A549 (cell line): Measurements from ENCODE around the gene PRTN3. TPM values are rescaled to one million over a fixed set of nuclear protein-coding genes. Genes with fewer than 3 reads are reported as not detected.

Experiments used
- ATAC-seq, 2 experiments: fragments of 200-7000 bp in 1 of 2; fragments of >200 bp in 1 of 2; cut with Nextera tagmentation in 1 of 2; cut with Tn5 transposase in 1 of 2; 3 replicates each; pipeline versions ENCODE4 v1.8.0 to v1.9.1; 2018 to 2020; ENCODE audit warnings: mild to moderate bottlenecking in 1 of 2, moderate library complexity in 1 of 2
- CTCF ChIA-PET: fragments of 300-600 bp; sonication (Branson Sonifier 250); formaldehyde crosslinking; extraction: SDS; loops from one replicate; lab custom pipeline; 2021; ENCODE audit warnings: antibody characterized with exemption, inconsistent platforms; lab: Yijun Ruan, JAX
- POLR2A ChIA-PET: fragments of 350-600 bp; formaldehyde crosslinking; extraction: SDS; loops from one replicate; lab custom pipeline; 2021; ENCODE audit warnings: antibody characterized with exemption, inconsistent platforms; lab: Yijun Ruan, JAX
- DNase-seq, 2 experiments: peaks; one replicate each; pipeline versions ENCODE4 v3.0.0 to v3.0.0-alpha.2; 2011 to 2016; ENCODE audit warnings: low read depth in 1 of 2, low spot score in 1 of 2
- FAIRE-seq: peaks from 2 replicates; lab custom pipeline; 2011; peaks lifted over from hg19 to GRCh38; lab: Jason Lieb, UNC
- H3K27ac ChIP-seq, 2 experiments: fragments of >200 bp; sonication (Bioruptor Twin); formaldehyde crosslinking; 3 replicates each; pipeline ENCODE4 v1.5.1; 2016 to 2017
- H3K4me1 ChIP-seq: fragments of >200 bp; sonication (Bioruptor Twin); formaldehyde crosslinking; 3 replicates; pipeline ENCODE4 v1.6.1; 2016
- H3K4me2 ChIP-seq: fragments of >200 bp; sonication (Bioruptor Twin); formaldehyde crosslinking; 3 replicates; pipeline ENCODE4 v1.6.1; 2016
- H3K4me3 ChIP-seq: fragments of >200 bp; sonication (Bioruptor Twin); formaldehyde crosslinking; 3 replicates; pipeline ENCODE4 v1.5.1; 2016
- H3K9me3 ChIP-seq: fragments of >200 bp; sonication (Bioruptor Twin); formaldehyde crosslinking; 3 replicates; pipeline ENCODE4 v1.6.1; 2016
- CTCF ChIP-seq: fragments of >200 bp; sonication (Bioruptor Twin); formaldehyde crosslinking; IDR thresholded peaks from 3 replicates; pipeline ENCODE4 v1.5.1; 2016
- EHF ChIP-seq: fragments of 250-450 bp; sonication (Bioruptor Pico); IDR thresholded peaks from 2 replicates; pipeline ENCODE4 v1.5.0; 2020; ENCODE audit warnings: mild to moderate bottlenecking
- EP300 ChIP-seq, 2 experiments: fragments of >200 bp; sonication (Bioruptor Twin); formaldehyde crosslinking; IDR thresholded peaks; 2 replicates in 1 of 2; 3 replicates in 1 of 2; pipeline ENCODE4 v1.6.1; 2016 to 2017
- ESRRA ChIP-seq: fragments of 150-350 bp; IDR thresholded peaks from 2 replicates; pipeline ENCODE4 v1.6.1; 2014; ENCODE audit warnings: mild to moderate bottlenecking, low read length, borderline replicate concordance
- FOXS1 ChIP-seq: fragments of 250-450 bp; sonication (Bioruptor Pico); IDR thresholded peaks from 2 replicates; pipeline ENCODE4 v1.5.0; 2020; ENCODE audit warnings: mild to moderate bottlenecking, moderate library complexity
- GATA3 ChIP-seq: IDR thresholded peaks from 2 replicates; pipeline ENCODE4 v1.6.1; 2012; ENCODE audit warnings: borderline replicate concordance
- HDAC2 ChIP-seq: fragments of 200-600 bp; sonication (generic); IDR thresholded peaks from 2 replicates; pipeline ENCODE4 v1.6.1; 2016
- HOXA7 ChIP-seq: fragments of 250-450 bp; sonication (Bioruptor Pico); IDR thresholded peaks from 2 replicates; pipeline ENCODE4 v1.5.0; 2020; ENCODE audit warnings: mild to moderate bottlenecking, moderate library complexity
- HOXB5 ChIP-seq: fragments of 250-450 bp; sonication (Bioruptor Pico); IDR thresholded peaks from 2 replicates; pipeline ENCODE4 v1.5.0; 2020; ENCODE audit warnings: mild to moderate bottlenecking, moderate library complexity
- JUN ChIP-seq, 2 experiments: fragments of >200 bp; sonication (Bioruptor Twin); formaldehyde crosslinking; IDR thresholded peaks; 2 replicates in 1 of 2; 3 replicates in 1 of 2; pipeline ENCODE4 v1.6.1; 2016 to 2017
- KDM1A ChIP-seq: fragments of 200-600 bp; sonication (generic); IDR thresholded peaks from 2 replicates; pipeline ENCODE4 v1.6.1; 2016; ENCODE audit warnings: low read depth, mild to moderate bottlenecking
- KDM5A ChIP-seq: fragments of 200-600 bp; sonication (generic); IDR thresholded peaks from 2 replicates; pipeline ENCODE4 v1.6.1; 2016; ENCODE audit warnings: antibody characterized with exemption, mild to moderate bottlenecking
- MYC ChIP-seq: IDR thresholded peaks from 2 replicates; pipeline ENCODE4 v1.6.1; 2012; ENCODE audit warnings: mild to moderate bottlenecking, inconsistent platforms, low read length, improper control_type of control experiment, borderline replicate concordance
- NPAS2 ChIP-seq: fragments of 250-450 bp; sonication (Bioruptor Pico); IDR thresholded peaks from 2 replicates; pipeline ENCODE4 v1.8.0; 2022; ENCODE audit warnings: mild to moderate bottlenecking, moderate library complexity, borderline replicate concordance
- NR3C1 ChIP-seq: fragments of >200 bp; sonication (Bioruptor Twin); formaldehyde crosslinking; IDR thresholded peaks from 3 replicates; pipeline ENCODE4 v1.6.1; 2017
- POLR2A ChIP-seq: IDR thresholded peaks from 2 replicates; pipeline ENCODE4 v1.6.1; 2012; ENCODE audit warnings: mild to moderate bottlenecking, low read length
- RARB ChIP-seq: fragments of 250-450 bp; sonication (Bioruptor Pico); IDR thresholded peaks from 2 replicates; pipeline ENCODE4 v1.8.0; 2021; ENCODE audit warnings: mild to moderate bottlenecking, moderate library complexity
- RNF2 ChIP-seq: fragments of 200-600 bp; sonication (generic); IDR thresholded peaks from 2 replicates; pipeline ENCODE4 v1.6.1; 2016; ENCODE audit warnings: low read depth, mild to moderate bottlenecking, antibody characterized with exemption, moderate library complexity, borderline replicate concordance
- ZC3H11A ChIP-seq: fragments of 450-650 bp; IDR thresholded peaks from 2 replicates; pipeline ENCODE4 v1.6.1; 2014; ENCODE audit warnings: antibody characterized with exemption, mild to moderate bottlenecking
- WGBS: methylation state at CpG from one replicate; pipeline ENCODE4 v1.1.6; 2017; ENCODE audit errors: missing lambda C conversion rate; 5-methylcytosine and 5-hydroxymethylcytosine counted together
- polyA plus RNA-seq, 4 experiments: library from polyadenylated mRNA; depleted of rRNA in 3 of 4; stranded (reverse); fragments of >200 nt; fragmentation: RNase III in 1 of 4; extraction: RNeasy Plus Mini Kit Qiagen cat#74134 plus additional on column Dnase treatment in 1 of 4; gene quantifications; 2 replicates in 3 of 4; 3 replicates in 1 of 4; pipeline ENCODE4 v1.2.3, GENCODE V29; 2011 to 2017
- TF ChIP-seq, protein P1 (sequence below): fragments of 150-350 bp; IDR thresholded peaks from 2 replicates; pipeline ENCODE4 v1.6.1; 2014; ENCODE audit warnings: low read depth, mild to moderate bottlenecking, low read length
- TF ChIP-seq, protein P2 (sequence below): fragments of 250-450 bp; sonication (Bioruptor Pico); IDR thresholded peaks from 2 replicates; pipeline ENCODE4 v1.5.0; 2020; ENCODE audit warnings: low read depth, mild to moderate bottlenecking, moderate library complexity

The PRTN3 gene
- polyA plus RNA-seq, 2 of the 4 experiments (the other 2 are of a cell fraction): 0.21 to 0.39 TPM

DNA sequence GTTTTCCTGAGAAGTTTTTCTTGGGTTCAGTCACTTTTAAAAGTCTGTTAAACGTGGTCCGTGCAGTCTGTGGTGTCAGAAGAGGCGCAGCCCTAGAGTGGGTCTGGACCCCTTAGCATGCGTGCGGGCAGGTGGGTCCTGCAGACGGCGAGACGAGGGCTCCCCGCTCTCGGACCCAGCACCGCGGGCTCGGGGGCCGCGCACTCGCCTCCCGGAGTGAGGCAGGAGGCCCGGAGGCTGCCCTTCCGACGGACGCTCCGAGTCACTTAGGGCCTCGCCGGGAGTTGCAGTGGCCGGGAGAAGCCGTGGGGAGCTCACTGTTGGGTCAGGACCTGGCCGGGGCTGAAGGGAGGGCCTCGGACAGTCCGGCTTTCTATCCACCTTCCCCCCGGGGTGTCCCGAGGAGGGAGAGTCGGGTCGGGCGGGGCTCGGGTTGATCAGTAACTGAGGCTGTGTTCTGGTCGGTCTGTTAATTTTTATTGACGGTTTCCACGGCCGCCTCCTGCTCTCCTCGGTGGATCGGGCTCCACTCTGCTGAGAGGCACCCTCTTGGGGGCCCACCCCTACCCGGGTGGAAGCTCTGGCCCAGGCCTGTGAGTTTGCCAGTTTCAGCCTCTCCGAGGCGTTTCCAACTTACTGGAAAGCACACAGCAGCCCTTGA, 42.3 kb upstream of the PRTN3 start:
- TF ChIP-seq KDM1A (no peak), HDAC2 (no peak), KDM5A (no peak), HOXA7 (CRISPR knock-in tag) (no peak), RARB (no peak), ESRRA (no peak), GATA3 (no peak), EP300 (IDR thresholded peaks at IDR 0.05) (no peak), HOXB5 (CRISPR knock-in tag) (no peak), FOXS1 (CRISPR knock-in tag) (no peak), POLR2A (no peak), CTCF (no peak), NPAS2 (CRISPR knock-in tag) (no peak), ZC3H11A (no peak), MYC (no peak), EHF (CRISPR knock-in tag) (no peak), RNF2 (no peak), JUN (IDR thresholded peaks at IDR 0.05) (no peak)
- TF ChIP-seq, protein P1, sequence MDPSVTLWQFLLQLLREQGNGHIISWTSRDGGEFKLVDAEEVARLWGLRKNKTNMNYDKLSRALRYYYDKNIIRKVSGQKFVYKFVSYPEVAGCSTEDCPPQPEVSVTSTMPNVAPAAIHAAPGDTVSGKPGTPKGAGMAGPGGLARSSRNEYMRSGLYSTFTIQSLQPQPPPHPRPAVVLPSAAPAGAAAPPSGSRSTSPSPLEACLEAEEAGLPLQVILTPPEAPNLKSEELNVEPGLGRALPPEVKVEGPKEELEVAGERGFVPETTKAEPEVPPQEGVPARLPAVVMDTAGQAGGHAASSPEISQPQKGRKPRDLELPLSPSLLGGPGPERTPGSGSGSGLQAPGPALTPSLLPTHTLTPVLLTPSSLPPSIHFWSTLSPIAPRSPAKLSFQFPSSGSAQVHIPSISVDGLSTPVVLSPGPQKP: no peak
- TF ChIP-seq, protein P2, sequence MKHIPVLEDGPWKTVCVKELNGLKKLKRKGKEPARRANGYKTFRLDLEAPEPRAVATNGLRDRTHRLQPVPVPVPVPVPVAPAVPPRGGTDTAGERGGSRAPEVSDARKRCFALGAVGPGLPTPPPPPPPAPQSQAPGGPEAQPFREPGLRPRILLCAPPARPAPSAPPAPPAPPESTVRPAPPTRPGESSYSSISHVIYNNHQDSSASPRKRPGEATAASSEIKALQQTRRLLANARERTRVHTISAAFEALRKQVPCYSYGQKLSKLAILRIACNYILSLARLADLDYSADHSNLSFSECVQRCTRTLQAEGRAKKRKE: no peak
- peak in 1 of 2 experiments; percentile 0; a peak in 1 of 6 replicates for ATAC-seq
- POLR2A ChIA-PET: interaction anchor here (1.2 kb wide), 1 partner anchor 46 kb away, joined by 6 read pairs; no protein-coding TSS in a partner anchor

DNA sequence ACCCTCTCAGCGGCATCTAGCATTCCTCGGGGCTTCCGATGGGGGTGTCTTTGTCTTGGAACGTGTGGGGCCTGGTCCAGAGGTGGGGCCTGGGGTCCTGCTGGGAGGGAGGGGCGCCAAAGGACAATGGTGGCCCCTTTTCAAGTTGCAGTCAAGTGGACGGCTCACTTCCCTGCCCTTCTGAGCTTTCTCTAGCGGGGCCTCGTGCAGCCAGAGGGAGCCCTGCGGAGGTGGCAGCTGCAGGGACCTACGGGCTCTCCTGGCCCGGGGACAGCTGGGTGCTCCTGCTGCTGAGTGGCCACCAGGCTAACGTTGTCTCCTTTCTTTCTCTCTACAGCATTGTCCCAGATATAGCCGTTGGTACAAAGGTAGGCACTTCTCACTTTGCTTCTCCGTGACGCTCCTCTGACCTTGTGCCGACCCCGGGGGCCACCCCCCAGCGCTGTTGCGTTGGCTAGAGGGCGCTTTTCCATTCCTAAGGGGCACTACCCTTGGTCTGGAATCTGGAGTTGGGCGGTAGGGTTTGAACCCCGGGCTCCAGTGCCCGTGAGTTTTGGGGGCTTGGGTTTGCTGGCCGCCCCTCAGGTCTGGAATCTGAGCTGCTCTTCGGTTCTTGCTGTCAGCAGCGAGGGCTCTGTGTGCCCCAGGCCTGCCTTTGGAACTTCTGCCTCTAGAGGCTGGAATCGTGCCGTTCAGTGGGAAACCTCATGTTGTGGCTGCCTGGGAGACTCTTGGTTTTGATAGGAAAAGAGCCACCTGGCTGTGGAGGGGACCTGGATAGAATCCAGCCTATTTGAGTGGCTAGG, 41.5 kb upstream of the PRTN3 start:
- TF ChIP-seq CTCF (peak; percentile 27; the same call in 2 of the 3 replicates), NR3C1 (no peak)
- TF ChIP-seq, all 56 proteins: peak for 1
- CTCF ChIA-PET: interaction anchor here (0.9 to 1.3 kb wide), 4 partner anchors 13 to 29 kb away, joined by 3 to 5 read pairs (median 4); no protein-coding TSS in a partner anchor
- peak in 1 of 2 experiments; percentile 4; a peak in 3 of 6 replicates for ATAC-seq
- POLR2A ChIA-PET: interaction anchor here (0.6 to 1.2 kb wide), 3 partner anchors 16 to 131 kb away, joined by 3 to 6 read pairs (median 4); no protein-coding TSS in a partner anchor
- Histone ChIP-seq H3K4me3 (peak overlapping the region; percentile 100), H3K4me2 (peak overlapping the region; percentile 86), H3K4me1 (peaks cover 50% of the 10 kb centered on the region), H3K27ac (peak overlapping the region; percentile 100), H3K9me3 (no peaks in the 10 kb centered on the region)
- WGBS: 2% methylated on average over 8 of the region's 28 CpGs
- no peak for FAIRE-seq
- DNase-seq: no peak

More for the DNA sequence above, 42.3 kb upstream of the PRTN3 start:
- peak overlapping the region; percentile 100 for H3K27ac ChIP-seq
- WGBS: 0% methylated on average over 3 of the region's 44 CpGs
- peak overlapping the region; percentile 86 for H3K4me2 ChIP-seq
- peaks cover 50% of the 10 kb centered on the region for H3K4me1 ChIP-seq
- no peaks in the 10 kb centered on the region for H3K9me3 ChIP-seq
- no peak for FAIRE-seq
- peak overlapping the region; percentile 100 for H3K4me3 ChIP-seq
- CTCF ChIA-PET: interaction anchor here (1.0 to 1.3 kb wide), 3 partner anchors 12 to 17 kb away, joined by 3 to 5 read pairs (median 4); no protein-coding TSS in a partner anchor
- no peak for DNase-seq
